ENCODE data around the gene IZUMO4.
A peak's percentile ranks its signal among the peaks of the same experiment; 100 is the strongest.

IZUMO4 gene, protein sequence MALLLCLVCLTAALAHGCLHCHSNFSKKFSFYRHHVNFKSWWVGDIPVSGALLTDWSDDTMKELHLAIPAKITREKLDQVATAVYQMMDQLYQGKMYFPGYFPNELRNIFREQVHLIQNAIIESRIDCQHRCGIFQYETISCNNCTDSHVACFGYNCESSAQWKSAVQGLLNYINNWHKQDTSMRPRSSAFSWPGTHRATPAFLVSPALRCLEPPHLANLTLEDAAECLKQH

DNA sequence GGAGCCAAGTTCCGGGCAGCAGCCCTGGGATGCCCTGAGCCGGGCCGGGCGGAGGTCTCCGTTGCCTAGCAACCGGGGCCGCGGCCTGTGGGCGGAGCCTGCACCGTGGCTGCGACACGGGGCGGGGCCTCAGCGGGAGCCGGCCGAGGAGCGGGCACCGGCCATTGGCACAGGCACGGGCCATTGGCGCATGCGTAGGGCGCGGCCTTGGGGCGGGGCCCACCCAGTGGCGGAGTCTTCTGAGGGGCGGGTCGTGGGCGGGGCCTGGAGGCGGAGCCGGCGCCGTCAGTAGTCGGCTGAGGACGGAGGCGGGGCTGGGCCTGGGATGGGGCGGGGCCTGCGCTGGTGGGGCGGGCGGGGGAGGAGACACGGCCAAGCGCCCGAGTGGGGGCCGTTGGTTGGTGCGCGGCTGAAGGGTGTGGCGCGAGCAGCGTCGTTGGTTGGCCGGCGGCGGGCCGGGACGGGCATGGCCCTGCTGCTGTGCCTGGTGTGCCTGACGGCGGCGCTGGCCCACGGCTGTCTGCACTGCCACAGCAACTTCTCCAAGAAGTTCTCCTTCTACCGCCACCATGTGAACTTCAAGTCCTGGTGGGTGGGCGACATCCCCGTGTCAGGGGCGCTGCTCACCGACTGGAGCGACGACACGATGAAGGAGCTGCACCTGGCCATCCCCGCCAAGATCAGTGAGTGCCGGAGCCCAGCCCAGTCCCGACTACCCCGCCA is at the start of gene IZUMO4:
Gene IZUMO4, plus strand, starts transcription at position 436 of the 723 bp plus-strand sequence. Its CDS starts 31 bp downstream, at position 467.
- Mint-ChIP-seq H3K4me3 (peak within 1 kb of the TSS; percentile 99), H3K36me3 (ENCODE audit: low read depth) (peaks cover 17% of the 10 kb centered on the region), H3K27me3 (ENCODE audit: low read depth) (no peaks in the 10 kb centered on the region), H3K4me1 (ENCODE audit: low read depth) (peaks cover 21% of the 10 kb centered on the region), H3K9me3 (no peaks in the 10 kb centered on the region), H3K27ac (peak within 1 kb of the TSS; percentile 90)

DNA sequence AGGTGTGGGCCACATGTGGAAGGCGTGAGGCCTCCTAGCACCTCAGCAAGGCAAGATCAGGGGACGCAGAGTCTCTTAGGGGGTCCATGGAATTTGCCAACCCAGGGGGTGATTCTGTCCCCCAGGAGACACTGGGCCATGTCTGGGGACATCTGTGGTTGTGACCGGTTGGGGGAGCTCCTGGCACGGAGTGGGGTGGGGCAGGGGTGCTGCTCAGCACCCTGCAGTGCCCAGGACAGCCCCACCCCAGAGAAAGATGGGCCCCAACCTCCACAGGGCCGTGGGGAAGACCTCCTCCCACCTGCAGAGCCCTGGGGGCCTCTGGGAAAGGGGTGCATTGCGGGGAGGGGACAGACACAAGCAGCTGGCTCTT is 49.7 kb upstream of the IZUMO4 start:
- Mint-ChIP-seq H3K4me1 (ENCODE audit: low read depth) (peaks cover 16% of the 10 kb centered on the region), H3K36me3 (ENCODE audit: low read depth) (peaks cover 3% of the 10 kb centered on the region), H3K27me3 (ENCODE audit: low read depth) (no peaks in the 10 kb centered on the region), H3K4me3 (no peak overlapping the region), H3K9me3 (no peaks in the 10 kb centered on the region), H3K27ac (peak overlapping the region; percentile 20)

DNA sequence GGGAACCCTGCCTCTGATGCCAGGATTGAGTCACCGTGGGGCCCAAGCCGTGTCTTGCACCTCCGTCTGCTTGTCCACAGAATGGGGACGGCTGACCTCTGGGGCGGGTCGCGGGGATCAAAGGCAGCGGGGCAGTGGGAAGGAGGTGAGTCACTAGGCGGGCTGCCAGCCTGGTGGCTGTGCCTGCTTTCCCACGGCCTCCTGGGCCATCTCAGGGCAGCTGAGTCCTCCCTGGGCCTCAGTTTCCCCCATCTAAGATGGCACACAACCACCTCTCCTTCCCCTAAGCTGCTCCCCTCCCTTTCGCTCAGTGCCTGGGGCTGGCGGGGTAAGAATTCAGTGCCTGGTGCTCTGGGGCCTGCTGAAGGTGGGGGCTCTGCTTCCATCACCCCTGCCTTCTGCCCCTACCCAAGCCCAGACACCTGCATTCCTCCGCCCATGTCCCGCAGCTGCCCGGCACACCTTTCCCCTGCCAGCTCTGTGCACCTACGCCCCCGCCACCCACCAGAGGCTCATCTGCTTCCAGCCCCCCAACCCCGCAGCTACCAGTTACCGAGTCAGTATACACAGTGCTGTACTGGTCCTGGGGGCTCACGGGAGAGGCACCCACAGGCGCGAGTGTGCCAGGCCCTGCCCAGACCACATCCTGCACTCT is 49.1 kb upstream of the IZUMO4 start:
- no peak overlapping the region for H3K4me3 Mint-ChIP-seq
- peaks cover 20% of the 10 kb centered on the region for H3K4me1 Mint-ChIP-seq (ENCODE audit: low read depth)

DNA sequence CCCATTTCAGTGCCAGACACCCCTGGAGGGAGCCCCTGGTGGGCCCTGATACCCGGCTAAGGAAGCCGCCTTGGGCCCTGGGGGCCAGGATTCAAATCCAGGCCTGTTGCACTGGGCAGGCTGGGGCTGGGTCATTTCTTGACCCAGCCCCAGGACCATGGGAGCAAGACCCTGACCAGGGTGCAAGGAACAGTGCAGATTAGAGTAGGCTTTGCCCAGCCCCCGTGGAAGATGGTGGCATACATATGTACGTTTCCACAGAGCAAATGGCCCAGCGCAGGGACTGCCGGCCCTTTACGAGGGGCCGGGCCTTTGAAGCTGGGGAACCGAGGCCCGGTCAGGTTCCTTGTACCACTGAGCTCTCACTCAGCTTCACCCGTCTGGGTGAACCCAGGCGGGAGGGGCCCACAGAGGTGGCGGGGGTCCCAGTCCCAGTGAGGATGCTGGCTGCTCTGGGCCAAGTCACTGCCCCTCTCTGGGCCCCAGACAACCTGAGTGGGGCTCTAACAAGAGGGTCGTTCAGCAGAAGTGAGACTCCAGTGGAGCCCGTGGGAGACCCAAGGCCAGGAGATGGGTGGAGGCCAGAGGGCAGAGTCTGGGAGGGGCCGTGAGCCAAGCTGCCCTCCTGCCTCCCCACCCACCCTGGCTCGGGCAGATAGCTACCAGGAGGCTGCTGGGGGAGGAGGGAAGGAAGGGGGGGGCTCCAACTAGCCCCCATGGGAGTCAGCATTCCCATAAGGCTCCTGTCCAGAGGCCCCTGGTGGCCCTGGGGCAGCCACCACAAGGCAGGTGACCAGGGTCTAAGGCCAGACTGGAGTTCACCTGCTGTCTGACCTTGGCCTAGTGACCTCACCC is 48.4 kb upstream of the IZUMO4 start:
- H3K27ac Mint-ChIP-seq = no peak overlapping the region
- no peaks in the 10 kb centered on the region for H3K27me3 Mint-ChIP-seq (ENCODE audit: low read depth)
- peak overlapping the region; percentile 84 for H3K4me3 Mint-ChIP-seq
- H3K4me1 Mint-ChIP-seq (ENCODE audit: low read depth) = peaks cover 16% of the 10 kb centered on the region
- H3K9me3 Mint-ChIP-seq = no peaks in the 10 kb centered on the region
- peaks cover 2% of the 10 kb centered on the region for H3K36me3 Mint-ChIP-seq (ENCODE audit: low read depth)

More for the DNA sequence above, 49.1 kb upstream of the IZUMO4 start:
- H3K9me3 Mint-ChIP-seq = no peaks in the 10 kb centered on the region
- H3K27me3 Mint-ChIP-seq (ENCODE audit: low read depth) = no peaks in the 10 kb centered on the region
- H3K27ac Mint-ChIP-seq = no peak overlapping the region
- H3K36me3 Mint-ChIP-seq (ENCODE audit: low read depth) = peaks cover 2% of the 10 kb centered on the region

DNA sequence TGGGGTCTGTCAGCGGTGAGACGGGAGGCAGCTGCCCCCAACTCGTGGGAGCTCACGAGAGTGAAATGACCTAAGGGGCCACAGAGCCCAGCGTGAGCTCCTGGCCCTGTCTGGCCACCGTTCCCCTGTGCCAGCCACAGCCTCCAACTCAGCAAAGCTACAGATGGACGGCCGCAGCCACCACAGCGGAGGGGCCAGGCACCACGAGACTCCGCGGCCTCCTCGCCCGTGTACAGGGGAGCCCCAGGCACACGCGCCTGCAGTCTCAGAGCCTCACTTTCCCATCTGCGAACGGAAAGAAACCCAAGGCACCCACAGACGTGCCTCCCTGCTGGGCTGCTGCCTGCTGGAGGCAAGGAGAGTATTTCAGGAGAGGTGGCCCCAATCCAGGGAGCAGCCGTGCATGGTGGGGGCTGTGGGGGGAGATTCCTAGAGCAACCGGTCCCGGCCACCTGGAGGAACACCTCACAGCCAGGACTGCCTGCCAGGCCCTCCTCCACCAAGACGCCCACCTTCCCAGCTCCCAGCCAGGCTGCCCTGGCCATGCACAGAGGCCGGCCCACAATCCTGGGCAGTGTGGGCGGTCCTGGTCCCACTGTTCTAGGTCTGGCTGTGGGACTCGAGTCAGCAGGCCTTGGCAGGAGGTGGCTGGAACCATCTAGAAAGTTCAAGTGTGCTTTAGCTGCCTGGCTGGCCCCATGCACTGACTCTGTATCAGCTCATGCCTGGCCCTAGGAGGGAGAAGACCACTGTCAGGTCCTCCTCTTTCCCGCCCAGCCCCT is 47.6 kb upstream of the IZUMO4 start:
- Mint-ChIP-seq H3K9me3 (no peaks in the 10 kb centered on the region), H3K4me3 (peak overlapping the region; percentile 84), H3K4me1 (ENCODE audit: low read depth) (peaks cover 12% of the 10 kb centered on the region), H3K36me3 (ENCODE audit: low read depth) (peaks cover 2% of the 10 kb centered on the region), H3K27ac (no peak overlapping the region), H3K27me3 (ENCODE audit: low read depth) (no peaks in the 10 kb centered on the region)

DNA sequence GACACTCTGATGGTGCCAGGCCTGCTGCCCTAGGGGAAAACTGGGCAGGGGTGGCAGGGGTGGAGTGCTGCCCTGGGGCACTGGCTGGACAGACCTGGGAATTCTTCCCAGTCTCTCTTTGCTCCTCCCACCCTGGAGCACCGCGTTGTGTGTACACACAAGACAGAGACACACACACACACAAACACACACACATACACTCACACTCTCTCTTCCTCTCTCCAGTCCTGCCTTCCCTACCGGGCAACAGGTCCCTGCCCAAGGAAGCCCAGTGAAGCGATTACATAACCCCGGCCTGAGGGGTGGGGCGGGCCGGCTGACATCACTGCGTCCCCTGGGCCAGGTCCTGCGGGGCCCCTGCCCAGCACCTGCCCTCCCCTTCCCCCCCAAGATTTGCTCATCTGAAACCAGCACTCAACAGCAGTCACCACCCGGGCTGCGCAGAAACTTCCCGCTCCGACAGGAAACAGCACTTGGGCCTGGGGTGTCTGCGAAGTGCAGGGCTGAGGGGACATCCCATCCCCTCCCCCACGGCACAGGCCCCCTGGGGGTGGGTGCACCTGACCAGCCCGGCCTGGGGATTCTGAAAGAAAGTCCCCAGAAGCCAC is 46.9 kb upstream of the IZUMO4 start:
- Mint-ChIP-seq H3K27ac (peak overlapping the region; percentile 81), H3K9me3 (no peaks in the 10 kb centered on the region), H3K4me3 (peak overlapping the region; percentile 84), H3K4me1 (ENCODE audit: low read depth) (peaks cover 13% of the 10 kb centered on the region), H3K27me3 (ENCODE audit: low read depth) (no peaks in the 10 kb centered on the region), H3K36me3 (ENCODE audit: low read depth) (peaks cover 2% of the 10 kb centered on the region)

DNA sequence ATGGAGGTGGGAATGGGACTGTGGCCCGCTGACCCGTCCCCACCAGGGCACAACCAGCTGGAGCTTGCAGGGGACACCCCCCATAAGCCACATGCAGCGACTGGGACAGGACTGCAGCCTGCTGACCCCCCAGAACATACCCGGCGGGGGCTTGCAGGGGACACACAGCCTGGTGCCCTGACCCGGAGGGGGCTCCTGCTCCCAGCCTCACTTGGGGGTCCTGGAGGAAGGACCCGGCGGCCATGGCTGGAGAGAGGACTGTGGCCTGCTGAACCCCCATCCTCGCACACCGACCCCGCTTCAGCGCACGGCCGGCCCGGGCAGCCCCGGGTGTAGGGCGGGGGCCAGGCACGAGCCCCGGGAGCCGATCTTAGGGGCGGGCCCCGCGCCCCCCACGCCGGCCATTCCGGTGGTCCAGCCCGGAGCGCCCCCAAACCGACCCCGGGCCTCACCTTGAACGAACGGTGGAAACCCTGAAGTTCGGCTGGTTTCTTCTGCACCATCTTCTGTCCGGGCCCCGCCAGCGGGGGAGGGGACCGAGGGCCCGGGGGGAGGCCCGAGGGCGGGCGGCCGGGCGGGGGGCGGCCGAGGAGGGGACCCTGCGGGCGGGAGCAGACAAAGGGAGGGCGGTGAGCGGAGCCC is 46.2 kb upstream of the IZUMO4 start:
- Mint-ChIP-seq H3K4me3 (peak overlapping the region; percentile 84), H3K9me3 (no peaks in the 10 kb centered on the region)

DNA sequence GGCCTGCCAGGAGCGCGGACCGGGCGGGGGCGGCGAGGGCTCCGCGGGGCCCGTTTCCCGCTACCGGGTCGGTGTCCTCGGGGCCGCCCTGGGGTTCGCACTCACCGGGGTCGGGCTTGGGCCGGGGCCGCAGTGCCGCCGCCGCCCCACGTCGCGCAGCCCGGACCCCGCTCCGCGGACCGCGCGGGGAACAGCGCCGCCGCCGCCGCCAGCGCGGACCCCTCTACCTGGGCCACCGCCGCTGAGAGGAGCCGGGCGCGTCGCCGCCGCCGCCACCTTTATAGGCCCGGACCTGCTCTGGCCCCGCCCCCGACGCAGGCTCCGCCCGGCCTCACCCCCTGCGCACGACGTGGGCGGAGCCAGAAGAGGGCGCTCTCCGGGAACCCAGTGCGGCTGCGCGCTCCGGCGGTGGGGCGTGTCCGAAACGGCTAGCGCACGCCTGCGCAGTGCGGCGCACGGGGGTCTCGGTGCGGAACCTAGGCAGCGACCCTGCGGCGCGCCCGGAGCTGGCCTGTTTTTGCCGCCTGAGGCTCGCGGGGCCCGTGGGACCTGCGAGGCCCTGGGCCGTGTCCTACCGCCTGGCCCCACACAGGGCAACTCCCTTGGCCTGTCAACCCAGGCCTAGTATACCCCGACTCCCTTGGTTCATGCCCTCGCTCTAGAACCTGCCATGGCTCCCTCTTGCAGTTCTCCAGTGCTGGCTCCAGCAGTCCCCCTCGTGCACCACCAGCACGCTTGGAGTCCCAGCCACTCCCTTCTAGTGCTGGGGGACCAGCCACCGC is 45.5 kb upstream of the IZUMO4 start, which contains the start of gene MKNK2:
Gene MKNK2, minus strand, starts transcription at position 254 of the 782 bp plus-strand sequence. CDS start 393 bp downstream, outside the sequence.
- H3K4me3 Mint-ChIP-seq = peak within 1 kb of the TSS; percentile 84
- H3K4me1 Mint-ChIP-seq (ENCODE audit: low read depth) = peaks cover 20% of the 10 kb centered on the region
- H3K27ac Mint-ChIP-seq = peak within 1 kb of the TSS; percentile 92
- no peaks in the 10 kb centered on the region for H3K27me3 Mint-ChIP-seq (ENCODE audit: low read depth)
- H3K9me3 Mint-ChIP-seq = no peaks in the 10 kb centered on the region
- peaks cover 2% of the 10 kb centered on the region for H3K36me3 Mint-ChIP-seq (ENCODE audit: low read depth)

More for the DNA sequence above, 46.2 kb upstream of the IZUMO4 start:
- H3K27ac Mint-ChIP-seq = peak overlapping the region; percentile 81
- peaks cover 16% of the 10 kb centered on the region for H3K4me1 Mint-ChIP-seq (ENCODE audit: low read depth)
- peaks cover 2% of the 10 kb centered on the region for H3K36me3 Mint-ChIP-seq (ENCODE audit: low read depth)
- no peaks in the 10 kb centered on the region for H3K27me3 Mint-ChIP-seq (ENCODE audit: low read depth)

DNA sequence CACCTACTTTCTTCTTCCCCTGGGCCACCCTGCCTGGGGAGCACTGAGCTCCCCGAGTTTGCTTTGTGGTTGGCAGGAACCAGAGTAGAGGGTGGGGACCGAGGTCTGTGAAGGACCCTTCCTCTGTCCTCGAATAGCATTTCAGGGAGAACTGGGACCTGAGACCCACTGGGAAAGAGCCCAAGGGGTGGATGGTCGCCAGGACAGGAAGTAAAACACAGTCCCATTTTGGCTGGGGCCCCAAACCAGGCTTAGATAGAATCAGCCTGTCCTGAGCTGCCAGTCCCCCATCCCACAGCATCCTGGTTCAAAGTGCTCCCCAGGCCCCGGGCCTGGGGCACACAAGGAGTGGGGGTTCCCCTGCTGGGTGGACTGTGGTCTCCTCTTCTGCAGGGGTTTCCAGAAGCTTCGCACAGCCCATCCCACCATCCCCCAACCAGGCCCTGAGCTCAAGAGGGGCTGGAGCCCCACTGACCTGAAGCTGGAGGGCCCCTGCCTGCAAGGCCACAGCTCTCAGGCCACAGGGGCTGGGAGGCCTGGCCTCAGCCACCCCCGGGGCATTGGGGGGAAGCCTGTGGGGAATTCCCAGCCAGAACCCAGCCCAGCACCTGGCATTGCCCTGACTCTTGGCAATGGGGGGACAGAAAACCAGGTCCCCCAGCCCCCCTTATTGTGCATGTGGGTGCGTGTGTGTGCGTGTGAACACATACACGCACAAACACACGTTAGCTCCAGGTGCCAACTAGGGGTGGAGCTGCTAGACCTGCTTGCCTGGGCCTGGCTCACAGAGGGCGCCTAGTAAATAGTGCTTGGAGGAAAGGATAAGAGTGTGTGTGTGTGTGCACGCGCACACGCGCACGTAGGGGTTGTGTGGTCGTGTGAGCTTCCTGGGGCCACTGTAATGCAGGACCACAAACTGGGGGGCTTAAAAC is 44.7 kb upstream of the IZUMO4 start:
- Mint-ChIP-seq H3K27me3 (ENCODE audit: low read depth) (no peaks in the 10 kb centered on the region), H3K4me1 (ENCODE audit: low read depth) (peaks cover 23% of the 10 kb centered on the region)

DNA sequence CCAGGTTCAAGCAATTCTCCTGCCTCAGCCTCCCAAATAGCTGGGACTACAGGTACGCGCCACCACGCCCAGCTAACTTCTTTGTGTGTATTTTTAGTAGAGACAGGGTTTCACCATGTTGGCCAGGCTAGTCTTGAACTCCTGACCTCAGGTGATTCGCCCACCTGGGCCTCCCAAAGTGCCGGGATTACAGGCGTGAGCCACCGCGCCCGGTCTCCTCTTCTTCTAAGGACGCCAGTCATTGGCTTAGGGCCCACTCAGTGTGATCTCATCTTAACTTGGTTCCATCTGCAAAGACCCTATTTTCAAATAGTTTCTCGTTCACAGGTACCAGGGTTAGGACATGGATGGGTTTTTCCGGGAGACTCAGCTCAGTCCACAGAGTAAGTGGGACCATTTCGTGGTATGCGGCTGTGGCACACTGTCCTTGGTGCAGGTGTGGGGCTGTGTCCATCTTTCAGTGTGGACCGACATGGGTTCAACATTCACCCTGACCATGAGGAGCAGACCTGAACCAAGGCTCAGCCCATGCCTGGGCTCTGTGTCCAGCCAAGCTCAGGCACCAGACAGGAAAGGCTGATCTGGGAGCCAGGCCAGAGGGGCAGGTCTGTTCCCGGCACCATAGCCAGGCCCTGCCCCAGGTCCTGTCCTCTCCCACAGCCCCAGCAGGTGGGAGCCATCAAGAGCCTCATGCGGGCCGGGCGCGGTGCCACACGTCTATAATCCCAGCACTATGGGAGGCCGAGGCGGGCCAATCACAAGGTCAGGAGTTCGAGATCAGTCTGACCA is 42.9 kb upstream of the IZUMO4 start:
- no peaks in the 10 kb centered on the region for H3K9me3 Mint-ChIP-seq
- no peaks in the 10 kb centered on the region for H3K36me3 Mint-ChIP-seq (ENCODE audit: low read depth)
- H3K4me3 Mint-ChIP-seq = no peak overlapping the region
- peaks cover 23% of the 10 kb centered on the region for H3K4me1 Mint-ChIP-seq (ENCODE audit: low read depth)
- H3K27ac Mint-ChIP-seq = peak overlapping the region; percentile 36
- H3K27me3 Mint-ChIP-seq (ENCODE audit: low read depth) = no peaks in the 10 kb centered on the region

More for the DNA sequence above, 44.7 kb upstream of the IZUMO4 start:
- no peaks in the 10 kb centered on the region for H3K9me3 Mint-ChIP-seq
- H3K4me3 Mint-ChIP-seq = peak overlapping the region; percentile 79
- H3K36me3 Mint-ChIP-seq (ENCODE audit: low read depth) = no peaks in the 10 kb centered on the region
- peak overlapping the region; percentile 92 for H3K27ac Mint-ChIP-seq

DNA sequence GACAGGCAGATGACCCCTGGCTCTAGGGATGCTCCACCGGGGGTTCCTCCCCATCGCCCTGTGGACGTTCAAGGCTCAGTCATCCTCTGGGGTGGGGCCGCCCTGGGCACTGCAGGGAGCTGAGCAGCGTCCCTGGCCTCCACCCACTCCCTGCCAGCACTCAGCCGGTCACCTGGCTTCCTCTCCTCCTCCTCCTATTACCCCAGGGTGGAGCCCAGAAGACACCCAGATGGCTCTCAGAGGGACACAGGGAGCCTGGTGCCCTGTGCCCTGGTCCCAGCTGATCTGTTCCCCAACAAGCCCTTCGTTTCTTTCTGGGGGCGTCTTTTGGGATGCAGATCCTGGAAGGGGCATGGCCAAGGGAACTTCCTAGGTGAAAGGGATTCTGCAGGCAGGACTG is 42.0 kb upstream of the IZUMO4 start:
- H3K36me3 Mint-ChIP-seq (ENCODE audit: low read depth) = no peaks in the 10 kb centered on the region
- H3K4me3 Mint-ChIP-seq = peak overlapping the region; percentile 71

More for the DNA sequence above, 42.0 kb upstream of the IZUMO4 start:
- peak overlapping the region; percentile 89 for H3K27ac Mint-ChIP-seq
- peaks cover 20% of the 10 kb centered on the region for H3K4me1 Mint-ChIP-seq (ENCODE audit: low read depth)
- no peaks in the 10 kb centered on the region for H3K27me3 Mint-ChIP-seq (ENCODE audit: low read depth)
- H3K9me3 Mint-ChIP-seq = no peaks in the 10 kb centered on the region

Data from T-helper 1 cell treated with Interleukin-12 subunit alpha and Interleukin-12 subunit beta and Interleukin-4 antibody, amounts not matched to agents 30 μg/mL and 1 μg/mL, for 36 hours (primary cell).